ENCODE data around the gene MFAP3L.

Gene MFAP3L

DNA sequence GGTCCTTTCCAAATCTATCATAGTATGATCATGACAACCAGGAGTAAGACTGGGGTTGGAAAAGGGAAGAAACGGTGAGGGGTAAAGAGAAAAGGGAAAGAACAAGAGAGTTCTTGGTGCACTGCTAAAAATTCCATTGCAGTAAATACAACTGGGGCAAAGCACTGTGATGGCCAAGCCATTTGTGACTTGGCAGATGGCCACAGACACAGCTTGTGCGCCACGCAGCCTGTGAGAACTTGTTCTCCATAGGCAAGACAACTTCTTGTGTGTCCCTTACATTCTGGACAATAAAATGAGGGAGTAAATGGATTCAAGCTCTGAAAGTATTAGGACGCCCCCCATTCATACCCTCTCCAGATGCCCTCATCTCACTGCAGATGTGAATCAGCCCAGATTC is 10.9 kb downstream of the MFAP3L start:
- DNase-seq, result no peak

DNA sequence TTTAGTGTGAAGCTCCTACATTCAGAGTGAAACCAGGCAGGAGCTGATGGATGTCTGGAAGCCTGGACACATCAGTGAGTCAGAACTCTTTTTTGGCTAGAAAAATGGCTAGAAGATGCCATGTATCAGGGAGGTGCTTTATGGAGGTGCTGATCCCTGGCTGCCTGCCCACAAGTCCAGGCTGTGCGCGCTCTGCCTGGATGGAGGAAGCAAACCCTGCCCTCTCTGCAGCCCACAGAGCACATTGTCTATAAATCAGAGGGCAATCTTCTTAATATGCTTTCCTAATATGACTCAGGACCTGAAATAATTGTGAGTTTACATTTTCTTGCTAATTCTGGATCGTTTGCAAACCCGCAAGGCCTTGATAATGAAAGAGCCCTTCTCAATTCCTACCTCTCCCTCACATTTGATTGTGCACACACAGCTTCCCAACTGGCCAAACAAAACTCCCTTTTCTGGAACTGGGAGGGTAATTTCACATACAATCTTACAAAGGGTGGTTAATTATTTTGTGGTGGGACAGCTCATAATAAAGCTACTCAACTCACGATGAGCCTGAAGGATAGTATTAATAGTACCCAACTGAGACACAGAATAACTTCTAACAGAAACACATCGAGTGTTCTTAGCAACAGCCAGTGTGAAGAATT is 11.7 kb downstream of the MFAP3L start:
- DNase-seq, result no peak

DNA sequence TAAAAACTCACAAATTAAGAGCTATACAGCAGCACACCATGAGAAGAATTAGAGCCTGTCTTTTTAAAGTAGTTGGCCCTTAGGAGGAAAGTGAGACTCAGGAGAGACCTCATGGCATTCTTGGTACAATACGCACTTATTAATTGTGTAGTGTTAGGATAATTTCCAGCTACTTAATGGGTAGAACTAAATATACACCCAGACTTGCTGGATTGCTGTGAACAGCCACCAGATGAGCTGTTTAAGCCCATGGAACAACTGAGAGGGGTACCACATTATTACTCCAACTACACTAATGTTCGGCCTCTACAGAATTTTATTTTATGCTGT is 13.6 kb downstream of the MFAP3L start:
- DNase-seq, result no peak

DNA sequence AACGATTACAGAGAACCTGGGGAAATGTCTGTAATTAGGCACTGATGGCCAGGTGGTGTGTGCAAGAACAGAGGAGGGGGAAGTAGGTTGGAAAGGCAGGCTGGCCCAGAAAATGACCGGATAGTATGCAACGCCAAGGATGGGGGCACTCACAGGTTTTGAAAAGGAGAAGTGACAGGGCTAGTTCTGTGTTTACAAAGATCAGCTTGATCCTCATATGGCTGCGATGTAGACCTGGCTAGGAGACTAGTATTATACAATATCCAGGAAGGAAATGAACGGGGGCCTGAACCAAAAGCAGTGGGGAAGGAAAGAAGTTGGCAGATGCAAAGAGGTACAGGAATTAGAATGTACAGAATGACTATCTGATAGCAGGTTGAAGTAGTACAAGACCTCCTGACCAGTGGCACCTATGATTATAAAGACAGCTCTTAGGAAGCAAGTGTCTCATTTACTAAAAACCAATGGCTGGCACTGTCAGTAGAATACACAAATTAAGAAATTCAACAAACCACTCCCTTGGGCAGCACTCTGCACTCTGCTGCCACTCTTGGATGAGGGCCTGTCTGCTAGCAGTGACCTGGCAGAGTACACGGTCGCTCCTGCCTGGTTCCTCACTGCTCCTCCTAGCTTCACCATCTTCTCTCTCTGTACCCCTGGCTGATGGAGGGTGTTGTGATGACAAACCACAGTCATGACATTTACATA is 14.1 kb downstream of the MFAP3L start:
- no peak for DNase-seq

DNA sequence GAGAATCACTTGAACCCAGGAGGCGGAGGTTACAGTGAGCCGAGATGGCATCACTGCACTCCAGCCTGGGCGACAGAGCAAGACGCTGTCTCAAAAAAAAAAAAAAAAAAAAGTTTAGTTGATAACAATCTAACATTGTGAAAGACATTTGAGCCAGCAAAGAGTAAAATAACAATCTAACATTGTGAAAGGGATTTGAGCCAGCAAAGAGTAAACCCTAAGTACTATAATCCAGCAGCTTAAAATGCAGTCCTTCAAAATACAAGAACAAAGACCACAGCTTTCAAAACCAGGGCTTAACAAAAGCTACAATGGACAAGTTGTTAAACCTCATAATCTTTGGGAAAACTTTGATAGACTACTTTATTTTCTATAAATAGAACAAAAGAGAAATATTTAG is 16.9 kb downstream of the MFAP3L start:
- DNase-seq, result no peak

DNA sequence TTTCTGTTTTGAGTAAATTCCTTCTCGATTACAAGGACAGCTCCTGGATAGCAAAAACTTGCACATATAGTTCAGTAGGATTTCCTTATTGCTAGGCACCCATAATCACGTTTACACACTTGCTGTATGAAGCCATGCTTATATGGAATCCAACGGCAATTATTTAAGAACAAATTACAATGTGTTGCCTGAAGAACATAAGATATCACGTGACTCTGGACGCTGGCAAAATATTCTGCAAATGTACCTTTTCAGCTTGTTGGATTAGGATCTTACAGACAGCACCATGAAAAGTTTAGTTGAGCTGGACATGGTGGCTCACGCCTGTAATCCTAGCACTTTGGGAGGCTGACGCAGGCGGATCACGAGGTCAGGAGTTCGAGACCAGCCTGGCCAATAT is 17.4 kb downstream of the MFAP3L start:
- DNase-seq, result no peak

DNA sequence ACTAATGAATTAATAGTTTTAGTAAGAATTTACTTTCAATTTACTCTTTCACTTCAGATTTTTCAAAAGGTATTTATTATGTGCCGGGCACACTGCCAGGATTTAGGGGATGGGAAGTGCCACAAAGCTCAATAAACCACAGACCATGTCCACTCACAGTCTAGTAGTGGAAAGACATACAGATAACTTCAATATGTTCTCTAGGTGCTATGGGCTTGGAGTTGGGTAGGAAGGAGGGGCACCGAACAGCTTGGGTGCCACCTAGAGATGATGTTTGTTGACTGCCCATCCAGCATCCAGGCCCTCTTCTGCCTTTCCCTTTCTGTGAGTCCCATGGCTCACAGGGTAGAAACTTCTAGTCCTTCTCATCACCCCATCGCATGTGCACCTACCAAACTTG is 17.8 kb downstream of the MFAP3L start:
- DNase-seq, result no peak

DNA sequence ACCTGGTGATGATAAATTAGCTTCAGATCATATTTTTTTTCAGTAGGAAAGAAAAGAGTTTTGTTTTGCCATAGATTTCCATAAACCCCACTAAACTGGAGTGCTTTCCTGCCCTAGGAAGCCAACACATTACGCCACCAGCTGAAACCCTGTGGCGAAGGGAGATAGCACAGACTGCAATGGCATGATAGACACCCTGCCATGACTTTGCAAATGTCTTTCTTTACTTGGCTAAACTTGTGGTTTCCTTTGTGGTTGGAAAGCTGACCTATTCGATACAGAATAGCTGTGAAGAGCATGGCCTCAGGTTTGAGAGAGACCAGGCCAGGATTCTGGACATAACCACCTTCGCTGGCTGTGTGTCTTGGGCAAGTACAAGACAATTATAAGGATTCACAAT is 19.1 kb downstream of the MFAP3L start:
- no peak for DNase-seq

DNA sequence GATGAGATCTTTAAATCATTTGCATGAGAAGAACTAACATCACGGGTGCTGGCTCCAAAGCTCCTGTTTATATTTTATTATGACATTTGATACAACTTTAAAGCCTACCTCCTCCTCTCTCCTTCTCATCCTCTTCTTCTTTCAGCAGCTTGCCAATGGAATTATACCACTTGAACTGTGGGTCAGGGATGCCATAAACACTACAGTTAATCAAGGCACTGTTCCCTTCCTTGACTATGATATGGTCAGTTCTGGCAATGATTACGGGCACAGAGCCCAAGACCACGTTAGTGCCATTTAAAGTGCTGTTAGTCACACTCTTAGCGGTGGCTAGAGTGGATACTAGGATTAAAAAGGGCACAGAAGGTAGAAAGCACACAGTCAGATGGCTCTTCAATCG is 20.7 kb downstream of the MFAP3L start:
- no peak for DNase-seq

DNA sequence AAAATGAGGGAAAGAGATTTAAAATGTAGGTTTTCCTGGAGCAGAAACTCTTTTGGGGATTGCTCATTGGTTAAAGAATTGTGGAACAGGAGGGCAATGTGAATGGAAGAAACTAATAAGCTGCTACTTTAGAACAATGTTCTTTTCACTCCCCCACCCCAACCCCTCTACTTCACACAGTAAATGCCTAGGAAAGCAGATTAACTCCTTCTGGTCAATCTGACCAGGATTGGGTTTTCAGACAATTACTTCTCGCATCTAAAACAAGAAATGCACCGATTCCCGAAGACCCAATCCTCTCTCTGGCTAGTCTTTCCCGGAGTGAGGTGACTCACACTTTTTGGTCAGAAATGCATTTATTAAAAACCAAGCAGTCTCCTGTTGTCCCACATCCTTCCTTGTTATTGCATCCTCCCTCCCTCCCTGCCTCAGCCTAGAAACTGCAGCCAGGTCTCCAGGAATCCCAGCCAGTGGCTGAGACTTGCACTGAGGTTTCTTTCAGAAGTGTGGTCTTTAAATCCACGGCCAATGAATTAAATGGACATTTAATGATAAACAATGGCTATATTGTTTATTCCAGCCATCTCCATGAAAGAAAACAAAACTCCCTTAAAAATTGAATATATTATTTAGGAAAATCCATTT is 21.4 kb downstream of the MFAP3L start:
- no peak for DNase-seq

DNA sequence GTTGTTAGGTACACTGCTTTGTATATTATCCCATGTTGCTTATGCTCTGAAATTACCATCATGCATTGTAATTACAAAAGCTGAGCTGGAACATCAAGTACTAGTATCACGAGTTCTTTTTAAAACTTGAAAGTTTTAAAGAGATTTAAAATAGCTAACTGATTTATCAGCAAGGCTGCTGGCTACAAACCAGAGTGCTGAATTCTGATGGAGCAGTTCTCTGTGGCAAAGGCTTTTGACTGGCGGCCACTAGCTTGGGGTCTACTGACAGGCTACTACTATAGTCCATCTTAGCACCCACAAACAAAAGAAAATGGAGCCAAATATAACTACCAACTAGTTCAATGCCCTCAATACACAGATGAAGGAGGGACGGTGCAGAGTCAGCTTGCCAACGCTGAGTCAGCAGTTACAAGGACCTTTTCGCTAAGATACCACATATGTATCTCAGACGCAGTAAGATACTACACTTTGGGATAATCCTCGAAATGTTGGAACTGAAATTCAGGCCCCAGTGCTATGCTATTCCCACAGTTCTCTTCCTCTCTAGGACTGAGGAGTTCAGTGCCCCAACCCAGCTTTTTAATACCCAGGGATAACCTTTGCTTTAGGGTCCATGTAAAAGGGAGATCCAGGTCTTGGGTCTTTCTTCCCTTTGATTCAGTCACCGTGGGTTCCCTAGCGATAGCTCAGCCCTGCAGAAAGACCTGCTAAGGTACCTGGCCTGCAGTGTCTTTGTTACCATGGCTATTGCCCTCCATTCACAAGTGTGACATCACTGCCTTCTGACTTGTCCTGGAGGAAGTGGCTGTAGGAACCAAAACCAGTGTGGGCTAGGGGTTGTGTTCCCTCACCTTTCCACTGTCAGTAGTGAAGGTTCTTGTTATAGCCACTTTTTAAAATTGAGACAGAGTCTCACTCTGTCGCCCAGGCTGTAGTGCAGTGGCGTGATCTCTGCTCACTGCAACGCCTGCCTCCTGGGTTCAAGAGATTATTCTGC is 22.8 kb downstream of the MFAP3L start:
- DNase-seq, result no peak

DNA sequence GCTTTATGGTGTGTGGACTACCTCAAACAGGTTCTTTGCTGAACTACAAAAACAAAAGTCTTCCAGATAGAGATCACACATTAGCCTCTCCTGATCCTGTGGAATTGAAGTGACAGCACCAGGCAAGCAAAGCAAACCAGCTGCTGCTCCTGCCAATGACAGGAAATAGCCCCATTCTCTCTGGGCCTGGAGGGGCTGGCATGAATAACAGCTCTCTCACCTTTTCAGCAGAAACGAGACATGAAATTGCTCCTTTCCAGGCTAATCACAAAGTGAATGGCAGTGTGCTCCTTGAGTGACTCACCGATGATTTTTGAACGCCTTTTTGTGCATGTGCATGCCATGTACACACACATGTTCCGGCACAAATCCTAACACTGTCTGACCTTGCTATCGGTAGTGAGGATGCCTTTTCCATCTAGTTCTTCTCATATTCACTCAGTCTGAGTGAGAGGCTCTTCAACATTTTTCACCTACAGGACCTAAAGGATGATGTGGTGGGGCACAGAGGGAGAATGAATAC is 24.4 kb downstream of the MFAP3L start:
- no peak for DNase-seq

DNA sequence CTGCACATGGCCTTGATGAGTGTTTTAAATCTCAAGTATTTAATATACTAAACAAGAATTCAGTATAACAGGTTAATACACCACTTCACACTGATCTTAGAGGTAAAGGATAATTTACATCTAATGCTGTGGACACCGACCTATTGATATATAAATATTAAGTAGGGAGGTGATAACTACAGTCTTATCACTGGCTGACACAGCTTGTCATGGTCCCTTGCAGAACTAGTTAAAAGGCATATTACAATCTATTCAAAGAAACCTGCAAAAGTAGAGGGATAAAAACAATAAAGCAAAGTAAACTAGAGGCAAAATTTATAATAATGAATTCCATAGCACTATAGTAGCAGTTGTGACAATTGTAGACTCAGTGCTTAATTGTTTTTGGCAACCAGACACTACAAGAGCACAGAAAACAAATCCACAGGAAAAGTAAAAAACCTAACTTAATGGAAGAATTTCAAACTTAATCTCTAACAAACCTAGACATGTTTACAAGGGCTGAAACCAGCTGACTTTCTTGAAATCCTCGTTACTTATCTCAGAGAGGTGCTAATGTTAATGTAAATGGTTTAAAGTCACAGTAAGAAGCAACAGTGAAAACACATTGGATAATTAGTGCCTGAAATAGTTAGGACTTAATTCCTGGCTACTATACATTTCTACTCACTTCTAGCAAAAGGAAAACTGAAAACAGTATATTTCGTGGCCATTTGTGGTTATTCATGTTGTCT is 25.0 kb downstream of the MFAP3L start:
- no peak for DNase-seq

DNA sequence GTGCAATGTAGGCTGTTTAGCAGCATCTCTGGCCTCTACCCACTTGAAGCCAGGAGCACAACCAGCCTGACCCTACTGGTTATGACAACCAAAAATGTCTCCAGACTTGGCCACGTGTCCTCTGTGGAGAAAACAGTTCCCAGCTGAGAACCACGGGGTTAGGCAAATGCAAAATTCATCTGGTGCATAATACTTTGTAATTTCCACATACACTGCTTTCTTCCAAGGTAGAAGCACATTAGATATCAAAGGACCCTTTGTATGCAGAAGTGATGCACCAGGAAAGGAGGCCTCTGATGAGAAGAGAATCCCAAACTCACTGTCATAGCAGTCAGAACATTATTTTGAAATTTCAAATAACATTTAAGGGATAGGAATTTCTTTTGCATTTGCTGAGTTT is 26.3 kb downstream of the MFAP3L start:
- DNase-seq, result no peak

DNA sequence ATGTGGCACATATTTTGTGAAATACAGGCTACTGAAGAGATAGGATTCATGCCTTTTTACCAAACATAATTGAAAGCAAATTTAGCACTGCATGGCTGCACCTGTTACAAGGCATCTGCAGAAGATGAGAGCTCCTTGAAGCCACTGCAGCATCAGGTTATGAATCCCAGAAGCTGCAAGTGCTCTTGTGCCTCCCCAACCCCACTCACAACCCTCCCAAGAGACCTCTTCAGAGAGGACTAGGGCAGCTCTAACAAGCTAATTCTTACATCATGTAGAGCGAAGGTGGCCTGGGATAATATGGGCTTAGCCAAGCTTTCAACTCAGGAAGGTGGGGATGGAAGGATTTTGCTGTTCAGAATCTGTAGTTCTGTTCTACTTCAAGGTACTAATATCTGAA is 27.2 kb downstream of the MFAP3L start:
- no peak for DNase-seq

DNA sequence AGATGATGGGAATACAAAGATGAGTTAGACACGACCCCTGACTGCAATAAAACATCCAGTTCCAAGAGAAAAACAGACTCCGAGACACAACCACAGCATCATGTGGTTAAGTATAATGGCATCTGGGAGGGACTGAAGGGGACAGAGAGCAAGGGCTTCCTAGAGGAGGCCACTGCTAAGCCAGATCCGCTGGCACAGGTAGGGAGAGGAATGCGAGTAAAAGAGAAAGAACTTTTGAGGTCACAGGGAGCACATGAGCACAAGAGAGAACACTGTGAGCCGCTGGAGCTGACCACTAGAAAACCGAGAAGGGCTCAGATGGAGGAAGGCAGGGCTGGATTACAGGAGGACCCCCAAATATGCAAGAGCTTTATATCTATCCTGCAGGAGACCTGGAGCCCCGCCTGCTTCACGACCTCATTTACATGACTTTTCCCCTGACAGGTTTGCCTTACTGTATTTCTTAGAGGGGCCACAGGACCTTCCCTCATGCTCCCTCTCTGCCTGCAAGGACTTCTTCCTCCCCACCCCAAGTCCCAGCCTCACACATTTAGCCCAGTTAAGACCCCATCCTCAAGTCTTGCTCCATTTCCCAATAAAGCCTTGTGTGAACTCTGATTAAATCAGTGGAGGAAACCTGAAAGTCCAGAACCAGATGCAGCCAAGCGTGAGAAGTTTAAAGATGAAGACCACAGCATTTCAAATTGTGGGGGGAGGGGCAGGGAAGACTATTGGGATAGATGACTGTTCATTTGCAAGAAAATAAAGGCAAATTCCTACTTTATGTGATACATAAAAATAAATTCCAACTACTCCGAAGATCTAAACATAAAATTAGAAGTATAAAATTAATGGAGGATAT is 29.6 kb downstream of the MFAP3L start:
- DNase-seq, result no peak

DNA sequence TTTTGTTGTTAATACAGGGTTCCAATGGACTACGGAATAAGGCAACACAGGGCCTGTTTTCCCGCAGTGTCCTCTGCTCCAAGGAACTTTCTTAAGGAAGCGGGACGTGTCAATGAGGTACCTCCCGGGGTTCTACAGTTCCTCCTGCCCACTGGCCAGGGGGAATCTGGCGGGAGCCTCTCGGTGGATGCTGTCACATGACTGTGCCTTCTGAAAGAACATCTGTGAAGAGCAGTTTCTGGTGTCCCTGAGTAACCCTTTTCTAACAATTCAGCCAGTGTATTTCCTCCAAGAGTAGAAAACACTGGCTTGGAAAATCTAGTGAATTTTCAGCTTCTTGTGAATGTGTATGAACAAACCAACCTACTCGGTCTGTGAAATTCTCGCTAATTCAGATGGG is 32.7 kb downstream of the MFAP3L start:
- DNase-seq, result no peak

DNA sequence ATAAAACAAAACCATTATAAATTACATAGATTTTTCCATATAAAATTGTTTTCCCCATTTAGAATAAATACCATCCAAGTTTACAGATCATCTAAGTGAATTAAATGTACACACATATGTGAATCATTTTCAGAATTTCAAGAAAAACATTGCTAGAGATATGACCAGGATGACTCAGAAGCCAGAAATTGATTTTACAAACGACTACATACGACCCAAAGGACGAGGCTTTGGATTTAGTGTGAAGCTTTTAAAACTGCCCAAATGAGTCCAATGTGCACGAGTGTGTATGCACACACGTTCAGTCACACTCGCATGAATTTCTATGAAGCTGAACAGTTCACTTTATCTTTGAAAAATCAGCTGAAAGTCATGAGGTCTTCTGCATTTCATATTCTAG is 37.9 kb downstream of the MFAP3L start:
- DNase-seq, result no peak

DNA sequence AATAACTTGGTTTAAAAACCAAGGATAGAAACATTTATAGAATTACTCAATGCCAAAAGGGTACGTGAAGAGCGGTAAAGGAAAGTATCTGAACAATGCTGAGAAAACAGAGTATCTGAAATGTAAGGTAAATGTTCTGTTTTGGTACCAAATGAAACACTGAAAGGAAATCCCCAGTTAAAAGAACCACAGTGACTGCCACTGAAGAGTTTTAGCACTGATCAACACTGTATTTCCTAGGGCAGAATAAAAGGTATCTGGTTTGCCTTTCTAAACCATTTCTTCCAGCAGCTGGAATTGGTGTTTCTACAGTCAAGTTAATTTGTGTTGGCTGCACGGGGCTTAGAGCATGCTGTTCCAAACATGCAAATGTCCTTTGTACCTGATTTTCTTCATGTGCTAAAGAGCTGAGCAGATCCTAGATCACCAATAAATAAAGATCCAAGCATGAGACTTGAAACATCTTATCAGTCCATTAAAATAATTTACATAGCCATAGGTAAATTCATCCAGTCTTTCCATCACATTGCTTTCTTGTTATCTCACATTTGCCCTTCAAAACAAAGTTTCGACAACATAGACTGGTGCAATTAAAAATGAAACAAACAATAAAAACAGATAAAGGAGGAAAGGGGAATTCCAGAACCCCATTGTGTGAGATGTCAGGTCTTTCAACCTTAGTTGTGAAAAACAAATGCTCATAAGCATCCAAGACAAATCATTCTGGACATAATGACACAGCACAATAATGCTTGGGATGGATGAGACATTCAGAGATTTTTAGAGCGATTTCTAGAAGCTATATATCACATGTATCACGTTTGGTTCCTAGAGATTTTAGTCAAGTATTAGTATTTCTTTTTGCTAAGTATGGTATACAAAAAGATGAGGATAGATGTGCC is 38.6 kb downstream of the MFAP3L start:
- DNase-seq, result no peak

DNA sequence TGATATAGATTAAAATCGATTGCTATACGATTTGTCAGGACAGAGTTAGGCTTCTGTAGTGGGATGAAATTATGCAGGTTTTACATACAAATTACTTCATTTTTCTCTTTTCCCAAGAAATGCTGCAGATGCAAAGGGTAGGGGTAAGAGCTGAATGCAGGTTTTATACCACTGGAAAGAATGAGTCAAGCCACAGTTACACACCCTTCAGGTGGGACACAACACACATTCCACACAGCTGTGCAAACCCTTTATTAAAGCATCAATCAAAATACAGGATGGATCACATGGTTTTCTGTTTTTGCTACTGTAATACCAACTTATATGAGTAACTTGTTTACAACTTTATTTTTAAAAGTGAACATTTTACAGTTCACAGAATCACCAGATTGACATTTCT is 39.8 kb downstream of the MFAP3L start:
- no peak for DNase-seq
